Lung microvascular endothelial cell (primary cell): ENCODE measurements around the gene TFAM. TPM values are rescaled to one million over a fixed set of nuclear protein-coding genes. Genes with fewer than 3 reads are reported as not detected.
A peak's percentile ranks its signal among the peaks of the same experiment; 100 is the strongest.
"Not testable (repeated sequence)": the region's sequence is repeated elsewhere in the genome, so short reads cannot be mapped to it uniquely, and the experiment has no call there.

ENCODE experiments used
- DNase-seq, 2 donors: peaks; one replicate each; pipeline versions ENCODE4 v3.0.0 to v3.0.0-alpha.2; 2010; ENCODE audit warnings: low read depth in 2 of 2
- total RNA-seq: library from RNA; depleted of rRNA; stranded (reverse); fragments of >200 nt; gene quantifications from 2 replicates; pipeline ENCODE4 v1.2.1, GENCODE V29; 2014

TFAM gene
- total RNA-seq, 1 donor from 2014 or later, result 31.3 TPM

DNA sequence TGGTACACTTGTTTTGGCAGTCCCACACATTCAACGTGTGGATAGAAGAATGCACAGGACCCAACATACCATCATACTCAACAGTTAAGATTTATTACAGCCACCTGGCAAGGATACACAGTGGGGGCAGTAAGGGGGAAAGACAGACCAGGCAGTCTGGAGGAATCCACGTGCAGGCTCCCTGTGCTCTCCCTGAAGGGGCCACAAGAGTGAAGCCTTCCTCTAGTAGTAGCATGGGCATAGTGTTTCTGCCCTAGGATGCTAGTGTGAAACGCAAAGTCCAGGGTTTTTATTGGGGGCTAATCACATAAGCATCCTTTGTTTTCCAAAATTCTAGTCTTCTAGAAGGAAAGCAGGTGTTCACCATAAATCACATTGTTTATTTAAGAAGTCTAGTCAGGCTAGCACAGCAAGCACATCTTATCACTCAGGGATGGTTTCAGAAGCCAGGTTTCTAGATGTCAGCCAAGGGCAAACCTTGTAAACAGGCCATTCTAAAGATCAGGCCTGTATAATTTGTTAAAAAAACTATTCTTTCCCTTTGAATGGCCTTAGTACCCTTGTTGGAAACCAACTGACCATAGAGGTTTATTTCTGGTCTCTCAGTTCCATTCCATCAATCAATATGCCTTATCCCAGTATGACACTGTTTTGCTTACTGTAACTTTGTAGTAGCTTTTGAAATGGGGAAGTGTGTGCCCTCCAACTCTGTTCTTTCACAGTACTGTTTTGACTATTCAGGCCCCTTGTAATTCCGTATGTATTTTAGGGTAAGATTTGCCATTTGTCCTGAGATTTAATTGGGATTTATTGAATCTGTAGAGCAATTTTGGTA lies 12.4 kb upstream of the TFAM start:
- DNase-seq, result no peak

DNA sequence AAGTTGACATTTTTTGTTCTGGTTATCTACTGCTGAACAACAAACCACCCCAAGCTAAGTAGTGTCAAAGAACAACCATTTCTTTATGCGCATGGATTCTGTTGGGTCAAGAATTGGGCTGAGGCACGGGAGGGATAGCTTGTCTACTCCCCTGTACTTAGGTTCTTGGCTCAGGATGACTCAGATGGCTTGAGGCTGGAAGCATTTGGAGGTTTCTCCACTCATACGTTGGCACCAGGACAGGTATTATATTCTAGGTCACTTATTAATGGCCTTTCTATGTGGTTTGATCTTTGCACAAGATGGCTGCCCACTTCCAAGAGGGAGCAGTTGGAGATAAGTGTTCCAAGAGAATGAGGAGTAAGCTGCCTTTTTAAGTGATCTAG lies 11.8 kb upstream of the TFAM start:
- no peak for DNase-seq

DNA sequence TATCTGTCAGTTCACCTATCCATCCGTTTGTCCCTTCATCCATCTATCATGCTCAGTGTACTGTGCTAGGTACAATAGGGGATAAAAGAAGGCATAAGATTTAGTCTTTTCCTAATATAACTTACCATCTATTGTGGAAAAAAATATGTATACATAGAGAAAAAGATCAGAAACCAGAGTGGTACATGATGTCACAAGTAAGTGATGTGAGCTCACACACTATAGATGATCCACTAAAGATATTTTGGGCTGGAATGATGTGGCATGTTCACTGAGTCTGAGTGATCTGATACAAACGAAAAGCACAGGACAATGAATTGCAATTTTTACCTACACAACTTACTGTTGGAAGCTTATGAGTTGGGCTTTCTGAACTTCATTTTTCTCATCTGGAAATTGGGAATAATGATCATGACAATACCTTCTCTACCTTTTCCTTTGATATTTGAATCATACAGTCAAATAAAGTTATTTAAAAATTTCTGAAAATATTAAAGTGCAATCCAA lies 2.7 kb upstream of the TFAM start:
- no peak for DNase-seq

DNA sequence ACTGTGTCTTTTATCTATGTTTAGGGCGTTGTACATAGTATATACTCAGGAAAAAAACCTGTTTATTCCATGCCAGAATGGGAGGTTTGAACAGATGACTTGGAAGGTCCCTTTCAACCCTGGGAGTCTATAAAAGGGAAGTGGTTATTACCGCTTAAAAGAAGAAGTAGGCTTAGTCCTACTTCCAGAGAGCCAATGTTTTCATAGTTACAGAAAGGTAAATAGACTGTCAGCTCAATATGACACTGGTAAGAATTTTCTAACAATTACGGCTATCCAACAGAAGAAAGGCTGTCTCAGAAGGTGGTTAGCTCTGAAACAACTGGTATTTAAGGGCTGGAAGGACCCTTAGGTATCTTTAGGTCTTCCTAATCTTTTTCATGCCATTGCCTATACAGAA lies 1.1 kb upstream of the TFAM start:
- DNase-seq, result no peak

DNA sequence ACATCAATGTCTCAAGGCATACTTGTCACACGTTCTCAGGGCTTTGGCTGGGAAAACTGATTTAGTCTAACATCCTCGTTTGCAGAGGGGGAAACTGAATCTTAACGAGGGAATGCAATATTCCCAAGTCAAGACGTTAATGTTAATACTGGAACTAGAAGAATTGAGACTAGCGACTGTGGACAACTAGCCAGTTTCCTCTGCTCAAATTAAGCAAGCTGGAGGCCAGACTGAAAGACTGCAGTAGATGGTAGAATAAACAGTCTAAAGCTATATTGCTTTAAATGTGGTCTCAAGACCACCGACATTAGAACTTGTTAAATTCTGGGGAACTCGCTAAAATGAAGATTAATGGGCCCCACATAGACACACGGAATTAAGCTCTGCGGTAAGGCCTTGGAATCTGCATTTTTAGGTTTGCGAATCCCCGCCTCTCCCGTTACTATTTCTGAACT lies 639 bp upstream of the TFAM start:
- DNase-seq, result peak in 1 of 2 donors; percentile 8

DNA sequence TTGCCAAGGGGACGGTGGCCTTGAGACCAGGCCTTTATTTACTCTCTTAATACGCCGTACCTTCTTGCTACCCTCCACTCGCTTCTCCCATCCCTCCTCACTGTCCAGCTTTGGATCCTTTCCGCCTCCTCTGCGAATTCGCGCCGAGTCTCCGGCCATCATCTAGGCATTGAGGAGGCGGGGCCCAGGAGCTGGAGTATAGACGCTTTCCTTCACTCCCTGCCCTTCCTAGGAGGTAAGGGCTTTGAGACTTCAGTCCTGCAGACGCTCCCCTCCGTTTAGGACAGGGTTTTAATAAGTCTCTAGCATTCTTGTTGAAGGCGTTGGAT lies 538 bp downstream of the TFAM start:
- peak in 1 of 2 donors; percentile 42 for DNase-seq

DNA sequence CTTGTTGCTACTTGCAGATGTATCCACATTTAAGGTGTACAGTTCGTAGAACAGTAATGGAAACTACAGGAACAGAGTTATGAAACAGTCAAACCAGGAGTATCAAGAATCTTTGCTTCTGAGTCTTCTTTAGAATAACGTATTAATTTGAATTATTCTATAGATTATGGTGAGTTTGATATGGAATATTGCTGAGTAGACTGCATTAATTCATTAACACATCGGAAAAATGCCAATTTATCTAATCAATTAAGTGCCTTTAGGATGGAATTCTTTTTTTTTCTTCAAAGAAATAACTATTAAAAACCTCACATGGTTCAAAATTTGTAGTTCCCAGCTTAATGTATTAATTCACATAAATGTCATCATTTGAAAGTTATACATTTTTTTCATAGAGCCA lies 3.8 kb downstream of the TFAM start:
- DNase-seq, result no peak

DNA sequence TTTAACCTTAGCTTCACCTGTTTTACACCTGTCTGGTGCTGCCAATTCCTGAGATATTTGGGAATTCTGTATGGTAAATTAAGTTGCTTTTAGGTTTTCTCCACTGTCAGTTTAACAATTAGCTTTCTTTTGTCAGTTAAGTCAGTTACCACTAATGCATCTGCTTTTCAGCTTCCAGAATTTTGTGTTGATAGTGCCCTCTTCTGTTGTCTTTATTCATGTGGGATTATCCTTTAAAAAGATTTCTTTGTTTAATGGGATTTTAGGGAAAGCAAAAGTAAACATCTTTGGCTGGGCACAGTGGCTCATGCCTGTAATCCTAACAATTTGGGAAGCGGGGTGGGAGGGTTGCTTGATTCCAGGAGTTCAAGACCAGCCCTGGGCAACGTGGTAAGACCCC lies 8.1 kb downstream of the TFAM start:
- peak; percentile 9 to 24 for DNase-seq

DNA sequence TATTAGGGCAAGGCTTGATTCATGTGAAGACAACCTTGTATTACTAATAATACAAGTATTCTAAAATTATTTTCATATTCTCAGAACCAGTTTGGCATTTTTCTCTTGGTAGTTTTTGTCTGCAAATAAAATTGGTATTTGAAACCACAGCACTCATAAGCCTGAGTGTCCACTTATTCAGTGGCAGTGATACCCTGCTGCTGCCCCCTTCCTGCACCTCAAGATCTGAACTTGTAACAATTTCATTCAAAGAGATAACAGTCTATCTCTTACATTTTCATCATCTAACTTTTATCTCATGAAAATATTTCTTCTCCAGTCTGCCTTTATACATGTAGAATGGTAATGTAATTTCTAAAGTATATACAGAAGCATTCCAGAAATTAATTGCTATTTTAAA lies 9.3 kb downstream of the TFAM start:
- DNase-seq, result no peak

DNA sequence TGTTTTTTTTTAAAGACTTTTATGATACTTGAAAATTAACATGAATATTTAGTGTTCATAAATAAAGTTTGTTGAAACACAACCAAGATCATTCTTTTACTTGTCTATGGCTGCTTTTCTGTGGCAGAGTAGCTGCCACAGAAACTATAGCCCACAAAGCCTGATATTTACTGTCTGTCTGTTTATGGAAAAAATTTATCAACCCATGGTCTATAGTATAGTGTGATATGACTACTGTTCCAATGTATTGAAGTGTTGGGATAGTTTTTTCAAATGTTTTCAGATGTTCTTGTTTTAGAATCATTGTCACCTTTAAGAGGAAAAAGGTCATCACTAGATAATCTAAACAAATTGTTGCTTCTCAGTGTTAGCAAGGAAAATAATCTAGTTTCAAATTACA lies 10.8 kb downstream of the TFAM start:
- DNase-seq, result no peak

DNA sequence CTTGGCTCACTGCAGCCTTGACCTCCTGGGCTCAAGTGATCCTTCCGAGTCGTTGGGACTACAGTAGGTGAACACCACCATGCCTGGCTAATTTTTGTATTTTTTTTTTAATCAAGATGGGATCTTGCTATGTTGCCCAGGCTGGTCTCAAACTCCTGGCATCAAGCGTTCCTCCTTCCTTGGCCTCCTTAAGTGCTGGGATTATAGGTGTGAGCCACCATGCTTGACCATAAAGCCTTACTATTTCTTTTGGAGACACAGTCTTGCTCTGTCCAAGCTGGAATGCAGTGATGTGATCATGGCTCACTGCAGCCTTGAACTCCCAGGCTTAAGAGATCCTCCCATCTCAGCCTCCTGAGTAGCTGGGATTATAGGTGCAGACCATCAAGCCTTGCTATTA lies 12.6 kb downstream of the TFAM start:
- no peak for DNase-seq

DNA sequence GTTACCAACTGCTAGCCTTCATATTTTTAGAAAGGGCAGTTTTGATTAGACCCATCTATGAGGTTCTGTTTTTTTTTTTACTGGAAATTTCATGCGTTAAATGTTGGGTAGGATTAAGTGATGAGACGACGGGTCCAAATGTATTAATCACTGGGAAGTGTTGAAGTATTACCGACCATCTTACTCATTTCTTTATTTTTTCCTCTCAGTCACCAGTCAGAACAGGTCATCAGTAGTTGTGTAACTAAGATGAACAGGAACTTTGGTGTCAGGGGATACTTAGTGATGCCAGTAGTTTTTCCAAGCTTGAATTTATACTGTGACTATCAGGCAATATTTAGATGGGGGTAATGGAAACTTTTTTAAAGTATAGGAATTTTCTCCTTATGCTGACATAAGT lies 14.2 kb downstream of the TFAM start:
- DNase-seq, result peak in 1 of 2 donors; percentile 18

DNA sequence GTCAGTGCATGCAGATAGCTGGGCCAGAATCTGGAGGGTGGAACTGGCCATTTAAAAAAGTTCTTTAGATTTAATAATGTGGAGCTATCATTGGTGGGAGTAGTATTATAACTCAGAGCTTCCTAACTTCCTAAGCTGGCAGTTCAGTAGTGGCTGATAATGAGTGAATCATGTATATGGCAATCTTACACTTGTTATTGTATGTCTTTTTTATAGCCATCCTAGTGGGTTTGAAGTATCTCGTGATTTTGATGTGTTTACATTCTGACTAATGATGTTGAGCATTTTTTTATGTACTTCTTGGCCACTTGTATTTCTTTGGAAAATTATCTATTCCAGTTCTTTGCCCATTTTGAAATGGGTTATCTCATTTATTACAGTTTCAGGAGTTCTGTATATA lies 15.4 kb downstream of the TFAM start:
- DNase-seq, result no peak

DNA sequence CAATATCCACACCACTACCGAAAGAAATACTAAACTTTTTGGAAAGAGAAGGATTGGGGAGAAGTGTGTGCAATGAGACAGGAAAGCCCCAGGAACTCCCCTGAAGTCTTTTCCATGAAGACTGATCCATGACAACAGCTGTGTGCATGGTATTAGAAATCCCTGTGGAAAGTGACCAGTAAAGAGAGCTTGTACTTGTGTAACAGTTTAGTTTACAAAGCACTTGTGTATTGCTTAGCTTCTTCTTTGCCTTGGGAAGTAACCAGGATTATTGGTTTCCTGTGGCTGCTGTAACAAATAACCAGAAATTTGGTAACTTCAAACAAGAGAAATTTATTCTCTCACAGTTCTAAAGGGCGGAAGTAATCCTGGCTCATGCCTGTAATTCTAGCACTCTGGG lies 18.8 kb downstream of the TFAM start:
- no peak for DNase-seq

DNA sequence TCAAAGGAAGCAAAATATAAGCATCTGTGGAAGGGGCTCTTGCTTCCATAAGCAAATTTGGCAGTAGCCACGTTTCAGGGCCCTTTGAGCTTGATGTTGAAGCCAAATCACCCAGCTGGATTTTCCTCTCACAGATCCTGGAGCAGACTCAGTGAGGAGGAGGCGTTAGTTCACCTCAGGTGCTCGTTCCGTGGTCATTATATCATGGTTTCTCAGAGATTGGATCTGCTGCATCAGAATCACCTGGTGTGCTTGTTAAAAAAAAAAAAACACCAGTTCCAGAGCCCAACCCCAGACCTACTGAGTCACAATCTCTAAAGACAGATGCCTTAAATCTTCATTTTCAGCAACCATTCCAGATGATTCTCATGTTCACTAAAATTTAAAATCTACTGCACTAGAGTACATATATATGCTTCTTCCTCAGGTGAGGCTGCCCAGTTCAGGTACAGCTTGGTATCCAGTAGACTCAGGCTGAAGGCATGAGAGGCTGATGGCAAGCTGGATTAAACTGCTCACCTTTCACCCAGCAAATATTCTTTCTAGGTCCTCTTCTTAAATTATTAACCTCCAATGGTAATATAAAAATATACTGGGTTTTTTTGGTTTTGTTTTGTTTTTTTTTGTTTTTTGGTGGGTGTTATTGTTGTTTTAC lies 24.9 kb downstream of the TFAM start:
- DNase-seq, result no peak

DNA sequence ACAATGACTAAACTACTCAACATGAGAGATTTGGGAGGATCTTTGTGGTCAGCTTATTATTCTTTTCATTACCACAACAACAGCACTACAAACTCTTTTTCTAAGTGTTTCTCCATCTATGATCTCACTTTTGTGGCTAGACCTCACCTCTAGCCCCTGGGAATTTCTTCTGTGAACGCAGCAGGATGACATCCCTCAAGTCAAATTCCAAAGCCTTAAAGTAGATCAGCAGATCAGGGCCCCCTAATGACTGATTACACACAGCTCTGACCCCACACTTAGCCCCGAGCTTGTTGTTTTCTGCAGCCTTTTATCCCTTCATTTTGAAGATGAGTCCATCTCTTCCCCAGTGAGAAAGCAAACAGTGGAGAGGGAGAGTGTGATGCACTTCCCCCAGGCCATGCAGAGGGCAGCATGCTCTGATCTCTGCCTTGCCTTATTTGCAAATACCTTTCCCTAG lies 27.3 kb downstream of the TFAM start:
- no peak for DNase-seq

DNA sequence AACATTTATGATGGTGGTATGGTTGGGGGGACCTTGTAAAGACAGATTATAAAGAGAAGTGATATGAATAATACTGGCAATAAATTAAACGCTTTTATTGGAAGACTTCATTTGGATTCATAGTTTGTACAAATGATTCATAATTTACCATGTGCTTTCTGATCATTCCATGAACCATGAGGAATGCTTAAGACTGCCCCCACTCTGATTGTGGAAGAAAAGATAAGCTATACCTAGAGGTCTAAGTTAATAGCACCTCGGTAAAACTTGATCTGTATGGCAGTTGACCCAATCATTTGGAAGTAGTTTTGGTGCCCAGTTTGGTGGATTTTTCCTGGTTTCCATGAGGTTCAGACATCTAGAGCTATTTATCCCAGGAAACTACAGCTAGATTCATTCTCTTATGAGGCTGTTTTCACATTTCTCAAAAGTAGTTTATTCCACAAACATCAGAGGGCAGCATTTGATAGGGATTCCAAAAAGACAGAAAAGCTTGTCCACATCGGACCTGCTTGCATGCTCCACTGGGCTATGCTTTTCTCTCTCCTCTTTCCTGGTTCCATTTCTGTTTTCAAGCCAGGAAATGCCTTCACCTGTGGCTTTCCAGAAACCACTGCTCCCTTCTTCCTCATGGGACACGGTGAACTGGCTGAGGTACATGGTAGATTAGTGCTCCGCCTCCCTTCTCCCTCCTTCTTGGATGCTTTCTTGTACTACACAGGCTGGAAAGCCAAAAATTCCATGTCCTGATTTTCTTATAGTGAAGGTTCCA lies 29.2 kb downstream of the TFAM start:
- peak in 1 of 2 donors; percentile 6 for DNase-seq

DNA sequence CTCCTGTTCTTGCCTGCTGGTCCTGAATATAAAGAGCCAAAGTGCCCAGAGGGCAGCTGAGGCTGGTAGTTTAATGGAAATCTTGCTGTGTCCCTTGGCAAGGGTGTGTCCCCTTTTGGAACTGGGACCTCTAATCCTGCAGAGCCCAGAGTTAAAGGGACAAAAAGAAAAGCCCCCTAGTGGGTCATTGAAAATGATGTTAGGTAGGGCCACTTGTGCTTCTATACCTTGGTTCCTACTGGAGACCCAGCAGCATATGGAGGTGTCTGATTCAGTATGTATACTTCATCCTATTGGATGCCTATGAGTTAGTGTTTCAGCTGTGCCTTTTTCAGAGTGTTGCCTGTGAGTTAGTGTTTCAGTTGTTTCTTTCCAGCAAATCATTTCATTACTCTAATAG lies 30.5 kb downstream of the TFAM start:
- DNase-seq, result no peak

DNA sequence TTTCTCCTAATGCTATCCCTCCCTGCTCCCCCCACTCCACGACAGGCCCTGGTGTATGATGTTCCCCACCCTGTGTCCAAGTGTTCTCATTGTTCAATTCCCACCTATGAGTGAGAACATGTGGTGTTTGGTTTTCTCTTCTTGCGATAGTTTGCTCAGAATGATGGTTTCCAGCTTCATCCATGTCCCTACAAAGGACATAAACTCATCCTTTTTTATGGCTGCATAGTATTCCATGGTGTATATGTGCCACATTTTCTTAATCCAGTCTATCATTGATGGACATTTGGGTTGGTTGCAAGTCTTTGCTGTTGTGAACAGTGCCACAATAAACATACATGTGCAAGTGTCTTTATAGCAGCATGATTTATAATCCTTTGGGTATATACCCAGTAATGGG lies 32.7 kb downstream of the TFAM start:
- not testable (repeated sequence) for DNase-seq

DNA sequence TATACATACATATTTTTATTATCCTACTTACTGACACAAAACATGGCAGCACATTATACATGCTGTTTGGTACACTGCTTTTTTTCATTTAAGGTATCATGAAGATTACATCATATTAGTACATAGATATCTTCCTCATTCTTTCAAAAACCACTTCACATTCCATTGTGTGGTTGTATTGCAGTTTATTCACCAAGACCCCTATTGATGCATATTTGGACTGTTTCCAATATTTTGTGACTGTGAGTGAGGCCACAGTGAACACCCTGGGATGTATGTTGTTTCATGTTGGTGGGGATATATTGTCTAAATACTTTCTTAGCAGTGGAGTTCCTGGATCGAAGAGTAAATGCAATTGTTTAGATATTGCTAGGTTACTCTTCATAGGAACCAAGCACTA lies 39.0 kb downstream of the TFAM start:
- no peak for DNase-seq

DNA sequence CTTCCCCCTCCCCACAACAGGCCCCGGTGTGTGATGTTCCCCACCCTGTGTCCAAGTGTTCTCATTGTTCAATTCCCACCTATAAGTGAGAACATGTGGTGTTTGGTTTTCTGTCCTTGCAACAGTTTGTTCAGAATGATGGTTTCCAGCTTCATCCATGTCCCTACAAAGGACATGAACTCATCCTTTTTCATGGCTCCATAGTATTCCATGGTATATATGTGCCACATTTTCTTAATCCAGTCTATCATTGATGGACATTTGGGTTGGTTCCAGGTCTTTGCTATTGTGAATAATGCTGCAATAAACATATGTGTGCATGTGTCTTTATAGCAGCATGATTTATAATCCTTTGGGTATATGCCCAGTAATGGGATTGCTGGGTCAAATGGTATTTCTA lies 43.2 kb downstream of the TFAM start:
- DNase-seq, result not testable (repeated sequence)

DNA sequence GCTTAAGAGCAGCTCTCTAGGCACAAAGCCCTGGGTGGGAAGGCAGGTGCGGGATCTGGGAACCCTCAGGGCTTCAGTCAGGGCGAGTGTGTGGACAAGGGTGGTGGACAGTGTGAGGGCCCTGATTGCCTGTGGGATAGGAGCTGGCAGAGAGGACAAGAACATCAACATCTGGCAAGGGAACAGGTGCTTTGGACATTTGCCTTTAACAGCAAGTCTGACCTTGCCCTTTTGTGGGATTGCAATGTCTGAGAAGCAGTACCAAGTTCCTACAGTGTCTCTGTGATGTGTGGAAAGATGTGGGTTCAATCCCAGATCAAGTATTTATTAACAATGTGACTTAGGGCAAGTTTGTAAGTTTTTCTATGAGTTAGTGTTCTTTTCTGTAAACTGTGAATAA lies 46.7 kb downstream of the TFAM start:
- DNase-seq, result no peak
